Transverse colon (tissue), 4 donors: ENCODE measurements around the gene L3MBTL4. TPM values are rescaled to one million over a fixed set of nuclear protein-coding genes. Genes with fewer than 3 reads are reported as not detected.

Experiments used
- DNase-seq: peaks from one replicate; pipeline ENCODE4 v3.0.0-alpha.2; 2019
- H3K27ac ChIP-seq, 4 donors: fragments of 200-600 bp; sonication (generic); 2 replicates each; pipeline ENCODE4 v1.5.1; 2016 to 2018; ENCODE audit warnings: inconsistent platforms in 4 of 4
- H3K27me3 ChIP-seq: fragments of 200-600 bp; sonication (generic); 2 replicates; pipeline ENCODE4 v1.5.1; 2017; ENCODE audit warnings: inconsistent platforms
- H3K36me3 ChIP-seq, 4 donors: fragments of 200-600 bp; sonication (generic); 2 replicates each; pipeline ENCODE4 v1.5.1; 2017 to 2019; ENCODE audit warnings: inconsistent platforms in 4 of 4
- H3K4me1 ChIP-seq, 4 donors: fragments of 200-600 bp; sonication (generic); 2 replicates each; pipeline ENCODE4 v1.5.1; 2017 to 2020; ENCODE audit warnings: inconsistent platforms in 4 of 4
- H3K4me3 ChIP-seq, 4 donors: fragments of 200-600 bp; sonication (generic); 1 replicate in 1 of 4; 2 replicates in 3 of 4; pipeline versions ENCODE4 v1.5.1 to v1.6.1; 2017 to 2019; ENCODE audit warnings: inconsistent platforms in 4 of 4
- H3K9me3 ChIP-seq, 2 donors: fragments of 200-600 bp; sonication (generic); 2 replicates each; pipeline ENCODE4 v1.5.1; 2017 to 2019; ENCODE audit warnings: inconsistent platforms in 2 of 2
- EP300 ChIP-seq: sonication (generic); formaldehyde crosslinking; IDR thresholded peaks from one replicate; pipeline ENCODE4 v1.6.1; 2017; ENCODE audit warnings: antibody characterized with exemption, low read depth
- POLR2A ChIP-seq: fragments of 450-650 bp; IDR thresholded peaks from one replicate; pipeline ENCODE4 v1.6.1; 2016; ENCODE audit warnings: antibody characterized with exemption, mild to moderate bottlenecking, moderate library complexity
- POLR2AphosphoS5 ChIP-seq, 3 donors: sonication (generic); formaldehyde crosslinking; IDR thresholded peaks; one replicate each; pipeline ENCODE4 v1.6.1; 2016; ENCODE audit warnings: antibody characterized with exemption in 3 of 3
- WGBS, 2 donors: methylation state at CpG; one replicate each; pipeline ENCODE4 v1.1.5; 2018; ENCODE audit warnings: low coverage in 1 of 2; 5-methylcytosine and 5-hydroxymethylcytosine counted together
- in situ Hi-C, 4 donors: fragments of 200-750 bp; cut with MboI; loops; one replicate each; pipeline versions ENCODE4 v1.15.0 to v1.15.1; 2017; ENCODE audit warnings: low sequenced_read_pairs in 3 of 4, low pct_ligation_motif_present in 1 of 4, low pct_unique_long_range_greater_than_20kb in 1 of 4
- intact Hi-C: fragments of 100-400 bp; cut with DNase I; formaldehyde crosslinking; loops from one replicate; pipeline ENCODE4 v1.15.1; 2023; ENCODE audit warnings: low total_unique reads
- total RNA-seq, 4 donors: library from RNA; depleted of rRNA; stranded (reverse); fragments of >200 nt; gene quantifications; one replicate each; pipeline ENCODE4 v1.1.0, GENCODE V29; 2016
- TF ChIP-seq, protein P1 (sequence below), 5 experiments: fragments of 200-600 bp in 3 of 5; fragments of 450-650 bp in 2 of 5; sonication (generic) in 3 of 5; IDR thresholded peaks; 1 replicate in 2 of 5; 2 replicates in 3 of 5; pipeline ENCODE4 v1.5.1; 2016 to 2017; ENCODE audit warnings: antibody characterized with exemption in 5 of 5, inconsistent platforms in 3 of 5, mild to moderate bottlenecking in 2 of 5, moderate library complexity in 1 of 5

Gene L3MBTL4
- total RNA-seq, 4 donors from 2014 or later, result 0.20 to 4.9 (median 2.9) TPM

DNA sequence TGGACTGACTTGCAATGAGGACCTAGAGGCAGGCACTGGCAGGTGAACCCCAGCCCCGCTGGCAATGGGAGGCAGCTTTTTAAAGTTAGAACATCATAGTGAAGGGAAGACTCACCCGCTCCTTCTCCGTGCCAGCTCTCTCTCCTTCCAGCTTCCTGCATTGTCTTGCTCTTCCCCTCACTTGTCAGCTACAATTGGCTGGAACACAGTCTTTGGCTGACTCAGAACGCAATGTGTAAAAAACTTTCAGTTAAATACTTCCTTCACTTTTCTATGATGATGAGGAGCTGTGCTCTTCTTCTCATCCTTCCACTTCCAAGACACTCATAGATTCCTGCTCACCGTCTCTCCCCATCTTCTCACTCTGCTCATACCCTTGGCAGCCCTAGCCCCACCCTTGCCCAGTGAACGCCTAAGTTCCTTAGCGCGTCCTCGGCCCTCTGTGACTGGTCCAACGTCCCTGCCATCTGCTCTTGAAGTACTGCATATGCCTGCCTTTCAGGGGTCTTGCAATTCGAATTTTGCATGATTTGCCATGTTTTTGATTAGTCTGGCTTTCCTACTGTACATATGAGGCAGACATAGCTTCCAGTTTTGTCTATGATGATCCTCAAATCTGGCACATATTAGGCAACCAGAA, 401.4 kb downstream of the L3MBTL4 start:
- intact Hi-C loops, result no loop called here

DNA sequence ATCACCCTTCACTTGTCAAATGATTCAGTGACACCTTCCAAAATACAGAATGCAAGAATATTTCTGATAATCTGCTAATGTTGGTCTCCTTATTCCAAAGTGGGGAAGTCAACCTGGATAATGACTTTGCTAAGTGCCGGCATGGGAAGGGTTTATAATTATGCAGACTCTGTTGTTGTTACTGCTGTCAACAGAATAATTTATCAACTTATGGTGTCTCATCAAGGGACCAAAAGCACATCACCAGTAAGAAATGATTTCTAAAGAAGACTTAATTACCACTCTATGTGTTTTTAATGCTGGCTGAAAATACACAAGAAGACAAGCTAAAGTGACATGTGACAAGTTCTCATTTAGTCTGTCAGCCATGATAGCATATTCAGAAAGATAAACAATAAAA, 403.8 kb downstream of the L3MBTL4 start:
- no peaks in the 10 kb centered on the region for H3K36me3 ChIP-seq
- H3K4me1 ChIP-seq, result no peaks in the 10 kb centered on the region
- in situ Hi-C loops (no loop called here), intact Hi-C loops (no loop called here)
- 88 to 100% methylated on average over 1 of the region's 1 CpG for whole genome bisulfite sequencing, 2 donors
- no peaks in the 10 kb centered on the region for H3K9me3 ChIP-seq
- no peak for DNase-seq
- no peak for TF ChIP-seq POLR2A
- TF ChIP-seq, protein P1, sequence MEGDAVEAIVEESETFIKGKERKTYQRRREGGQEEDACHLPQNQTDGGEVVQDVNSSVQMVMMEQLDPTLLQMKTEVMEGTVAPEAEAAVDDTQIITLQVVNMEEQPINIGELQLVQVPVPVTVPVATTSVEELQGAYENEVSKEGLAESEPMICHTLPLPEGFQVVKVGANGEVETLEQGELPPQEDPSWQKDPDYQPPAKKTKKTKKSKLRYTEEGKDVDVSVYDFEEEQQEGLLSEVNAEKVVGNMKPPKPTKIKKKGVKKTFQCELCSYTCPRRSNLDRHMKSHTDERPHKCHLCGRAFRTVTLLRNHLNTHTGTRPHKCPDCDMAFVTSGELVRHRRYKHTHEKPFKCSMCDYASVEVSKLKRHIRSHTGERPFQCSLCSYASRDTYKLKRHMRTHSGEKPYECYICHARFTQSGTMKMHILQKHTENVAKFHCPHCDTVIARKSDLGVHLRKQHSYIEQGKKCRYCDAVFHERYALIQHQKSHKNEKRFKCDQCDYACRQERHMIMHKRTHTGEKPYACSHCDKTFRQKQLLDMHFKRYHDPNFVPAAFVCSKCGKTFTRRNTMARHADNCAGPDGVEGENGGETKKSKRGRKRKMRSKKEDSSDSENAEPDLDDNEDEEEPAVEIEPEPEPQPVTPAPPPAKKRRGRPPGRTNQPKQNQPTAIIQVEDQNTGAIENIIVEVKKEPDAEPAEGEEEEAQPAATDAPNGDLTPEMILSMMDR (IDR thresholded peaks at IDR 0.05), result no peak
- TF ChIP-seq POLR2AphosphoS5 (IDR thresholded peaks at IDR 0.05), result no peak
- no peak for TF ChIP-seq EP300
- no peak overlapping the region for H3K4me3 ChIP-seq
- H3K27me3 ChIP-seq, result no peaks in the 10 kb centered on the region
- no peak overlapping the region for H3K27ac ChIP-seq

More for the DNA sequence above, 401.4 kb downstream of the L3MBTL4 start:
- no peak for DNase-seq
- 79 to 83% methylated on average over 10 to 11 of the region's 11 CpGs for whole genome bisulfite sequencing, 2 donors
- no peak for TF ChIP-seq POLR2A
- TF ChIP-seq, protein P1 (IDR thresholded peaks at IDR 0.05), result no peak
- TF ChIP-seq POLR2AphosphoS5 (IDR thresholded peaks at IDR 0.05), result no peak
- no peak for TF ChIP-seq EP300
- H3K4me3 ChIP-seq, result no peak overlapping the region
- no peaks in the 10 kb centered on the region for H3K9me3 ChIP-seq
- no peaks in the 10 kb centered on the region for H3K36me3 ChIP-seq
- in situ Hi-C loops, result no loop called here
- H3K27me3 ChIP-seq, result no peaks in the 10 kb centered on the region
- H3K4me1 ChIP-seq, result no peaks in the 10 kb centered on the region
- no peak overlapping the region for H3K27ac ChIP-seq

DNA sequence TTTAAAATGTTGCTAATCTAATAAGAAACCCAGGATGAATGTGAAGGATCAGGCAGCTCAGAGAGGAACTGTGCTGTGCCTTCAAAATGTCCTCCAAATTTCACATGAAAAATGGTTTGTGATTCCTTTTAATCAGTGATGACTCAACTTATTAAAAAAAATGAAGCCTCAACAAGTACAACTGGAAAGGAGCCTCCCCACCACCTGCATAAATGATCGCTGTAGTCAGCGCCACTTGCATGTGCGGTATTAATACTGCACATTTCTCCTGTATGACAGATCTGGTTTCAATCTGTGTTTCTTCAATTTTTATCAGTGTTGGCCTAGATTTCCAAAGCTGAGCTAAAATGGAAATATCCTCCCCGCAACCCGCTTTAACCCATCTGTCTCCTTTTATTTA, 404.4 kb downstream of the L3MBTL4 start:
- H3K36me3 ChIP-seq, result no peaks in the 10 kb centered on the region
- no peak overlapping the region for H3K4me3 ChIP-seq
- no peaks in the 10 kb centered on the region for H3K9me3 ChIP-seq
- in situ Hi-C loops, result no loop called here
- DNase-seq, result no peak
- H3K27me3 ChIP-seq, result no peaks in the 10 kb centered on the region
- H3K27ac ChIP-seq, result no peak overlapping the region
- intact Hi-C loops, result no loop called here
- TF ChIP-seq, protein P1 (IDR thresholded peaks at IDR 0.05), result no peak
- TF ChIP-seq EP300 (no peak), POLR2AphosphoS5 (IDR thresholded peaks at IDR 0.05) (no peak), POLR2A (no peak)
- WGBS, 2 donors, result 85 to 88% methylated on average over 5 of the region's 5 CpGs
- H3K4me1 ChIP-seq, result no peaks in the 10 kb centered on the region

DNA sequence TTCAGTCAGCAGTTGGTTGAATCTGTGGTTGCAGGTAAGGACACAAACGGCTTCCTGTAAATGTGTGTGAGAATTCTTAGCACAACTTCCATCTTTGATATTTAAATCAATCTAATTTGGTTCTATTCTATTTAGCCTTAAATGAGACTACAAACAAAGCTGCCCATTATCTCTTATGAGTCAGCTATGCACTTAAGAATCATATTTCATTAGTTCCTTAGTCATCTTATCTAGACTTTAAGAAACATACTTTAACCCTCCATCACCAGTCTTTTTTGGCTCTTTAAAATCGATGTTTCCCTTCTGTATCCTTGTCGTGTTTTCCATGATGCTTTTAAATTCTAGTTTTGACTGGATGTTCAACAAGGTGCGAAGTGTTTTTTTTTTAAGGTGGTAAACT, 405.0 kb downstream of the L3MBTL4 start:
- TF ChIP-seq POLR2AphosphoS5 (IDR thresholded peaks at IDR 0.05), result no peak
- no peak for TF ChIP-seq POLR2A
- TF ChIP-seq, protein P1 (IDR thresholded peaks at IDR 0.05), result no peak
- TF ChIP-seq EP300, result no peak
- no peak overlapping the region for H3K27ac ChIP-seq
- H3K4me3 ChIP-seq, result no peak overlapping the region
- 73 to 77% methylated on average over 4 of the region's 4 CpGs for WGBS, 2 donors
- in situ Hi-C loops (no loop called here), intact Hi-C loops (no loop called here)
- no peak for DNase-seq
- H3K9me3 ChIP-seq, result no peaks in the 10 kb centered on the region
- H3K4me1 ChIP-seq, result no peaks in the 10 kb centered on the region
- H3K27me3 ChIP-seq, result no peaks in the 10 kb centered on the region
- H3K36me3 ChIP-seq, result no peaks in the 10 kb centered on the region
